ENCODE data around the gene NDST3. TPM values are rescaled to one million over a fixed set of nuclear protein-coding genes. Genes with fewer than 3 reads are reported as not detected.

Gene NDST3
- polyA plus RNA-seq, 1 donor (not counting 4 experiments of a cell fraction or from before 2014, with no cell fraction given): not detected

DNA sequence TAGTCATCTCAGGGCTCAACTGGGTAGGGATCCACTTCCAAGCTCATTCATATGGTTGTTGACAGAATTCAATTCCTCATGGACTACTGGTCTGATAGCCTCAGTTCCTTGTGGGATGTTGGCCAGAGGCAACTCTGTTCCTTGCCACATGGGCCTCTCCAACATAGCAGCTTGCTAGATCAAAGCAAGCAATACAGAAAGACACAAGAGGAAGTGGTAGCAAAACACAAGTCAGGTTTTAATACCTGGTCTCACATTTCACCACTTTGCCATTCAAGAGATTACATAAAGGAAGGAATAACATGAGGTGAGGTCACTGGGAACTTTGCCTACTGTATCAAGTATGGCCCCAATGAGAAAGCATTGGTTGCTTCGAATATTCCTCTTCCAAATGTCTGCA lies 239.4 kb downstream of the NDST3 start:
- peaks cover under 1% of the 10 kb centered on the region for H3K79me2 ChIP-seq (ENCODE audit: control insufficient read depth, insufficient read depth, low read length)
- no peaks in the 10 kb centered on the region for H4K20me1 ChIP-seq (ENCODE audit: control insufficient read depth, extremely low read depth, insufficient read depth, low read length)
- H3K9me1 ChIP-seq (ENCODE audit: control insufficient read depth, extremely low read depth, insufficient read depth, low read length): no peaks in the 10 kb centered on the region
- FAIRE-seq: no peak
- peaks cover 2% of the 10 kb centered on the region for H3K4me1 ChIP-seq (ENCODE audit: control insufficient read depth, extremely low read depth, insufficient read depth, low read length)
- no peak overlapping the region for H3K27ac ChIP-seq (ENCODE audit: control insufficient read depth, insufficient read depth, low read length)
- no peak overlapping the region for H2AFZ ChIP-seq (ENCODE audit: control insufficient read depth, low read length)
- H3K9me3 ChIP-seq (ENCODE audit: control insufficient read depth, low read depth, low read length): no peaks in the 10 kb centered on the region
- TF ChIP-seq, protein P1, sequence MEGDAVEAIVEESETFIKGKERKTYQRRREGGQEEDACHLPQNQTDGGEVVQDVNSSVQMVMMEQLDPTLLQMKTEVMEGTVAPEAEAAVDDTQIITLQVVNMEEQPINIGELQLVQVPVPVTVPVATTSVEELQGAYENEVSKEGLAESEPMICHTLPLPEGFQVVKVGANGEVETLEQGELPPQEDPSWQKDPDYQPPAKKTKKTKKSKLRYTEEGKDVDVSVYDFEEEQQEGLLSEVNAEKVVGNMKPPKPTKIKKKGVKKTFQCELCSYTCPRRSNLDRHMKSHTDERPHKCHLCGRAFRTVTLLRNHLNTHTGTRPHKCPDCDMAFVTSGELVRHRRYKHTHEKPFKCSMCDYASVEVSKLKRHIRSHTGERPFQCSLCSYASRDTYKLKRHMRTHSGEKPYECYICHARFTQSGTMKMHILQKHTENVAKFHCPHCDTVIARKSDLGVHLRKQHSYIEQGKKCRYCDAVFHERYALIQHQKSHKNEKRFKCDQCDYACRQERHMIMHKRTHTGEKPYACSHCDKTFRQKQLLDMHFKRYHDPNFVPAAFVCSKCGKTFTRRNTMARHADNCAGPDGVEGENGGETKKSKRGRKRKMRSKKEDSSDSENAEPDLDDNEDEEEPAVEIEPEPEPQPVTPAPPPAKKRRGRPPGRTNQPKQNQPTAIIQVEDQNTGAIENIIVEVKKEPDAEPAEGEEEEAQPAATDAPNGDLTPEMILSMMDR (optimal IDR thresholded peaks at IDR 0.05 in 1 of 3, IDR thresholded peaks at IDR 0.05 in 1 of 3, conservative IDR thresholded peaks at IDR 0.05 in 1 of 3; ENCODE audit: extremely low read depth in 1 of 3, insufficient read depth in 2 of 3, low read length in 3 of 3): no peak
- no peak for TF ChIP-seq EZH2 (IDR thresholded peaks at IDR 0.05; ENCODE audit: low read length)
- no peak for DNase-seq (ENCODE audit: low read depth, low spot score)
- dilution Hi-C loops (cut with MboI; ENCODE audit: extremely low pct_ligation_motif_present, low sequenced_read_pairs): no loop called here
- no peaks in the 10 kb centered on the region for H3K27me3 ChIP-seq (ENCODE audit: control insufficient read depth, extremely low read depth, insufficient read depth, low read length)
- no peak overlapping the region for H3K4me2 ChIP-seq (ENCODE audit: control insufficient read depth, extremely low read depth, insufficient read depth, low read depth, low read length)
- no peak overlapping the region for H3K4me3 ChIP-seq (ENCODE audit: control insufficient read depth in 2 of 3, extremely low read depth in 1 of 3, insufficient read depth in 2 of 3, low read depth in 1 of 3, low read length in 3 of 3)
- H3K36me3 ChIP-seq (ENCODE audit: control insufficient read depth in 2 of 2, extremely low read depth in 1 of 2, insufficient read depth in 2 of 2, low read length in 2 of 2): no peaks in the 10 kb centered on the region
- H3K9ac ChIP-seq (ENCODE audit: control insufficient read depth, extremely low read depth, insufficient read depth, low read length): no peak overlapping the region

DNA sequence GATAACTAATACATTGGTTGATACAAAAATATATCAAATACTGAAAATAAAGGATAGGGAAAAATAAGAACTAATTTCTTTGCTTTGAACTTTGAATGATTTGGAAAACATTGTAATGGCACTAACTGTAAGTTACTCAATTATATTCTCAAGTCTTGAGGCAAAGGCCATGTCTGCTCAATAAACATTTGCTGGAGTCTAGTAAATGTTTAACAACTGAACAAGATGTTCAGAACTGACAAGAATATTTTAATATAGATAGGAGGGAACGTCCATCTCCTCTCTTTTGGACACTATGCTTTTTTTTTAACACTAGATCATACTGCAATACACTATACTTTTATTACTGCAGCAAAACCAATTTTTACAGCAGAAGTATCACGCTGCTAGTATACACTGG lies 242.3 kb downstream of the NDST3 start:
- DNase-seq (ENCODE audit: low read depth, low spot score) (no peak), FAIRE-seq (no peak)
- no peaks in the 10 kb centered on the region for H4K20me1 ChIP-seq (ENCODE audit: control insufficient read depth, extremely low read depth, insufficient read depth, low read length)
- no peak overlapping the region for H3K9ac ChIP-seq (ENCODE audit: control insufficient read depth, extremely low read depth, insufficient read depth, low read length)
- dilution Hi-C loops (cut with MboI; ENCODE audit: extremely low pct_ligation_motif_present, low sequenced_read_pairs): no loop called here
- no peak overlapping the region for H3K27ac ChIP-seq (ENCODE audit: control insufficient read depth, insufficient read depth, low read length)
- H3K4me2 ChIP-seq (ENCODE audit: control insufficient read depth, extremely low read depth, insufficient read depth, low read depth, low read length): no peak overlapping the region
- peaks cover 2 to 19% of the 10 kb centered on the region in 2 experiments for H3K36me3 ChIP-seq (ENCODE audit: control insufficient read depth in 2 of 2, extremely low read depth in 1 of 2, insufficient read depth in 2 of 2, low read length in 2 of 2)
- H3K9me3 ChIP-seq (ENCODE audit: control insufficient read depth, low read depth, low read length): no peaks in the 10 kb centered on the region
- TF ChIP-seq, protein P1 (optimal IDR thresholded peaks at IDR 0.05 in 1 of 3, IDR thresholded peaks at IDR 0.05 in 1 of 3, conservative IDR thresholded peaks at IDR 0.05 in 1 of 3; ENCODE audit: extremely low read depth in 1 of 3, insufficient read depth in 2 of 3, low read length in 3 of 3): no peak
- TF ChIP-seq EZH2 (IDR thresholded peaks at IDR 0.05; ENCODE audit: low read length): no peak
- H3K4me3 ChIP-seq (ENCODE audit: control insufficient read depth in 2 of 3, extremely low read depth in 1 of 3, insufficient read depth in 2 of 3, low read depth in 1 of 3, low read length in 3 of 3): no peak overlapping the region
- H3K79me2 ChIP-seq (ENCODE audit: control insufficient read depth, insufficient read depth, low read length): peaks cover 15% of the 10 kb centered on the region
- H2AFZ ChIP-seq (ENCODE audit: control insufficient read depth, low read length): no peak overlapping the region
- H3K27me3 ChIP-seq (ENCODE audit: control insufficient read depth, extremely low read depth, insufficient read depth, low read length): no peaks in the 10 kb centered on the region
- H3K4me1 ChIP-seq (ENCODE audit: control insufficient read depth, extremely low read depth, insufficient read depth, low read length): peaks cover 9% of the 10 kb centered on the region
- no peaks in the 10 kb centered on the region for H3K9me1 ChIP-seq (ENCODE audit: control insufficient read depth, extremely low read depth, insufficient read depth, low read length)
